ENCODE data around the gene TBX1. TPM values are rescaled to one million over a fixed set of nuclear protein-coding genes. Genes with fewer than 3 reads are reported as not detected.

TBX1 gene
- total and polyA plus RNA-seq, 7 donors, result 18.2 to 112 (median 80.8) TPM

- Histone ChIP-seq H3K36me3 (ENCODE audit: insufficient read depth in 1 of 2, low read depth in 1 of 2) (no peaks in the 10 kb centered on the region), H3K4me1 (peaks cover 9% of the 10 kb centered on the region), H3K27me3 (ENCODE audit: insufficient read depth in 3 of 3, low read length in 2 of 3) (no peaks in the 10 kb centered on the region), H3K9me3 (no peaks in the 10 kb centered on the region), H3K27ac (no peak overlapping the region), H3K4me3 (no peak overlapping the region)
- no peak for ATAC-seq
- no peak for DNase-seq
- intact Hi-C loops (cut with DNase I), result no loop called here
- 92 to 98% (median 92%) methylated on average over 7 of the region's 7 CpGs for WGBS, 3 donors
- no peak for TF ChIP-seq CTCF (IDR thresholded peaks at IDR 0.05)
Observed at GRCh38 chr22:19739911-19740449, 20.6 kb upstream of the TBX1 start.

GRCh38 chr22:19740586-19740985, 20.0 kb upstream of the TBX1 start:
- H3K27me3 ChIP-seq (ENCODE audit: insufficient read depth in 3 of 3, low read length in 2 of 3), result no peaks in the 10 kb centered on the region
- no peaks in the 10 kb centered on the region for H3K36me3 ChIP-seq (ENCODE audit: insufficient read depth in 1 of 2, low read depth in 1 of 2)
- no peak overlapping the region for H3K4me3 ChIP-seq
- intact Hi-C loops (cut with DNase I), result no loop called here
- ATAC-seq (no peak), DNase-seq (no peak)
- no peak for TF ChIP-seq CTCF (IDR thresholded peaks at IDR 0.05)
- WGBS, 3 donors, result 66 to 80% (median 73%) methylated on average over 14 to 15 of the region's 15 CpGs
- H3K4me1 ChIP-seq, result peaks cover 11% of the 10 kb centered on the region
- no peaks in the 10 kb centered on the region for H3K9me3 ChIP-seq
- no peak overlapping the region for H3K27ac ChIP-seq

GRCh38 chr22:19741053-19741452, 19.5 kb upstream of the TBX1 start:
- WGBS, 3 donors, result 91 to 97% (median 95%) methylated on average over 7 of the region's 7 CpGs
- no peak for ATAC-seq
- H3K4me3 ChIP-seq, result no peak overlapping the region
- no peak for DNase-seq
- intact Hi-C loops (cut with DNase I), result no loop called here
- H3K36me3 ChIP-seq (ENCODE audit: insufficient read depth in 1 of 2, low read depth in 1 of 2), result no peaks in the 10 kb centered on the region
- H3K27ac ChIP-seq, result no peak overlapping the region
- no peaks in the 10 kb centered on the region for H3K27me3 ChIP-seq (ENCODE audit: insufficient read depth in 3 of 3, low read length in 2 of 3)
- no peaks in the 10 kb centered on the region for H3K9me3 ChIP-seq
- H3K4me1 ChIP-seq, result peaks cover 16% of the 10 kb centered on the region
- TF ChIP-seq CTCF (IDR thresholded peaks at IDR 0.05), result no peak

GRCh38 chr22:19742160-19743066, 18.2 kb upstream of the TBX1 start:
- intact Hi-C loops (cut with DNase I), result no loop called here
- no peak overlapping the region for H3K4me3 ChIP-seq
- no peak for DNase-seq
- TF ChIP-seq CTCF (IDR thresholded peaks at IDR 0.05), result no peak
- no peak overlapping the region for H3K27ac ChIP-seq
- no peaks in the 10 kb centered on the region for H3K36me3 ChIP-seq (ENCODE audit: insufficient read depth in 1 of 2, low read depth in 1 of 2)
- no peak for ATAC-seq
- H3K27me3 ChIP-seq (ENCODE audit: insufficient read depth in 3 of 3, low read length in 2 of 3), result no peaks in the 10 kb centered on the region
- H3K4me1 ChIP-seq, result peaks cover 19% of the 10 kb centered on the region
- 81 to 93% (median 83%) methylated on average over 21 of the region's 21 CpGs for WGBS, 3 donors
- H3K9me3 ChIP-seq, result no peaks in the 10 kb centered on the region
